Endodermal cell (in vitro differentiated cells): ENCODE results near the gene STX10. TPM values are rescaled to one million over a fixed set of nuclear protein-coding genes. Genes with fewer than 3 reads are reported as not detected.

Experiments used
- DNase-seq: peaks from one replicate; pipeline ENCODE4 v3.0.0-alpha.2; 2017
- H3K27ac ChIP-seq: 2 replicates; pipeline ENCODE4 v1.5.1; 2013; ENCODE audit warnings: mild to moderate bottlenecking, low read depth, low read length, moderate library complexity
- H3K27me3 ChIP-seq: 2 replicates; pipeline ENCODE4 v1.6.1; 2013; ENCODE audit warnings: mild to moderate bottlenecking, low read length, moderate library complexity; ENCODE audit not compliant: insufficient read depth, control insufficient read depth, poor library complexity, severe bottlenecking
- H3K36me3 ChIP-seq: 2 replicates; pipeline ENCODE4 v1.7.0; 2013; ENCODE audit warnings: mild to moderate bottlenecking, low read length, moderate library complexity; ENCODE audit not compliant: control insufficient read depth, insufficient read depth
- H3K4me1 ChIP-seq: one replicate; pipeline ENCODE4 v1.7.0; 2013; ENCODE audit warnings: low read length; ENCODE audit not compliant: control insufficient read depth, insufficient read depth
- H3K4me3 ChIP-seq: 2 replicates; pipeline ENCODE4 v1.5.1; 2013; ENCODE audit warnings: mild to moderate bottlenecking, low read length, moderate library complexity
- H3K9ac ChIP-seq: 2 replicates; pipeline ENCODE4 v1.6.1; 2013; ENCODE audit warnings: mild to moderate bottlenecking, low read length, moderate library complexity; ENCODE audit not compliant: poor library complexity, severe bottlenecking; ENCODE audit errors: extremely low read depth
- H3K9me3 ChIP-seq: 2 replicates; pipeline ENCODE4 v1.6.1; 2013; ENCODE audit warnings: mild to moderate bottlenecking, low read length, moderate library complexity; ENCODE audit not compliant: control insufficient read depth
- H3K27ac Mint-ChIP-seq: 2 replicates; pipeline ENCODE4 v1.8.0; 2020; ENCODE audit warnings: mixed read lengths
- H3K27me3 Mint-ChIP-seq: 2 replicates; pipeline ENCODE4 v1.8.0; 2021; ENCODE audit warnings: mild to moderate bottlenecking, mixed read lengths; ENCODE audit not compliant: insufficient read depth
- H3K36me3 Mint-ChIP-seq: 2 replicates; pipeline ENCODE4 v1.8.0; 2020; ENCODE audit warnings: low read depth, mixed read lengths
- H3K4me1 Mint-ChIP-seq: 2 replicates; pipeline ENCODE4 v1.8.0; 2020; ENCODE audit warnings: mixed read lengths
- H3K4me3 Mint-ChIP-seq: 2 replicates; pipeline ENCODE4 v1.8.0; 2020; ENCODE audit warnings: mild to moderate bottlenecking, moderate library complexity, mixed read lengths
- H3K9me3 Mint-ChIP-seq: 2 replicates; pipeline ENCODE4 v1.8.0; 2020; ENCODE audit warnings: mild to moderate bottlenecking, mixed read lengths
- CTCF ChIP-seq: fragments of 200-600 bp; sonication (generic); conservative IDR thresholded peaks from 2 replicates; pipeline ENCODE4 v1.5.0; 2021; ENCODE audit warnings: antibody characterized with exemption, mild to moderate bottlenecking
- WGBS, 2 experiments: methylation state at CpG; one replicate each; pipeline versions ENCODE4 v1.1.5 to v1.1.7; 2013; ENCODE audit warnings: missing lambda C conversion rate in 2 of 2, mixed read lengths in 1 of 2; ENCODE audit not compliant: insufficient coverage in 1 of 2, insufficient read length in 1 of 2; 5-methylcytosine and 5-hydroxymethylcytosine counted together
- total RNA-seq, 2 donors: library from RNA; stranded (reverse); fragmentation: NEBNext Ultra II Directional in 1 of 2; extraction: Animal tissue kit (Norgen Biotek cat#: 25700) in 1 of 2; gene quantifications; 2 replicates in 1 of 2; 3 replicates in 1 of 2; pipeline ENCODE4 v1.2.1, GENCODE V29; 2021

STX10 gene
- total RNA-seq, 2 donors from 2014 or later = 30.8 to 34.8 TPM

DNA sequence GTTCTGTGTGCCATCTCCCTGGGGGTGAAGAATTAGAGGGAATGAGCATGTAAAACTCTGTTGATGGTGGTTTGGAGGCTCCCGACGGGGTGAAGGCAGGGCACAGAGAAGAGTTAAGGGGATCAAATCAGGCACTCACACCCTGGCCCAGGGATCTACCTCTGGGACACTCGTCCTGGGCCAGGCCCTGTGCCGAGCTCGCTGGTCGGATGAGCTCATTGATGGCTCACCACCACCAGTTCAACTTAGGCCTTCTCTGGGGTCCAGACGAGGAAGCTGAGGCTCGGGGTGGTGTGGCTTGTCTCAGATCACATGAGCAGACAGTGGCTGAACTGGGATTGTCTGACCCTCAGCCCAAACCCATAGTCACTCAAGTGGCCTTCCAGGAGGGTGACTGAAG lies 30.5 kb downstream of the STX10 start:
- H3K27me3 ChIP-seq = no peaks in the 10 kb centered on the region
- H3K36me3 Mint-ChIP-seq = peaks cover 29% of the 10 kb centered on the region
- H3K9me3 ChIP-seq = no peaks in the 10 kb centered on the region
- H3K4me1 Mint-ChIP-seq = peaks cover 54% of the 10 kb centered on the region
- WGBS, 2 experiments = 86 to 93% methylated on average over 6 to 8 of the region's 8 CpGs
- peak; percentile 45 for DNase-seq
- H3K9me3 Mint-ChIP-seq = no peaks in the 10 kb centered on the region
- peak overlapping the region; percentile 51 for H3K9ac ChIP-seq
- peak overlapping the region; percentile 96 for H3K4me3 Mint-ChIP-seq
- peak overlapping the region; percentile 89 for H3K4me3 ChIP-seq
- H3K4me1 ChIP-seq = peaks cover 25% of the 10 kb centered on the region
- H3K27ac Mint-ChIP-seq = peak overlapping the region; percentile 79
- H3K36me3 ChIP-seq = peaks cover 44% of the 10 kb centered on the region
- H3K27me3 Mint-ChIP-seq = no peaks in the 10 kb centered on the region
- TF ChIP-seq CTCF = no peak
- no peak overlapping the region for H3K27ac ChIP-seq

- Mint-ChIP-seq H3K27me3 (no peaks in the 10 kb centered on the region), H3K27ac (peak overlapping the region; percentile 79), H3K9me3 (no peaks in the 10 kb centered on the region), H3K36me3 (peaks cover 29% of the 10 kb centered on the region), H3K4me1 (peaks cover 54% of the 10 kb centered on the region), H3K4me3 (peak overlapping the region; percentile 96)
- Histone ChIP-seq H3K36me3 (peaks cover 46% of the 10 kb centered on the region), H3K9me3 (no peaks in the 10 kb centered on the region), H3K9ac (peak overlapping the region; percentile 84), H3K4me1 (peaks cover 23% of the 10 kb centered on the region), H3K27me3 (no peaks in the 10 kb centered on the region), H3K4me3 (peak overlapping the region; percentile 89), H3K27ac (peak overlapping the region; percentile 78)
- peak; percentile 96 for DNase-seq
- WGBS, 2 experiments = 0% methylated on average over 7 to 55 of the region's 57 CpGs
- no peak for TF ChIP-seq CTCF
Measured at GRCh38 chr19:13118424-13119193, 31.6 kb downstream of the STX10 start.

GRCh38 chr19:13117772-13118423 lies 32.3 kb downstream of the STX10 start, which contains the start of gene NACC1:
Gene NACC1 (plus strand): TSS chr19:13118264. CDS start chr19:13135208, 16,944 bp downstream.
- TF ChIP-seq CTCF = no peak
- Mint-ChIP-seq H3K9me3 (no peaks in the 10 kb centered on the region), H3K4me1 (peaks cover 49% of the 10 kb centered on the region), H3K27ac (peak within 1 kb of the TSS; percentile 99), H3K36me3 (peaks cover 23% of the 10 kb centered on the region), H3K27me3 (no peaks in the 10 kb centered on the region), H3K4me3 (peak within 1 kb of the TSS; percentile 96)
- Histone ChIP-seq H3K9ac (peak within 1 kb of the TSS; percentile 84), H3K4me1 (peaks cover 21% of the 10 kb centered on the region), H3K4me3 (peak within 1 kb of the TSS; percentile 96), H3K9me3 (no peaks in the 10 kb centered on the region), H3K27me3 (no peaks in the 10 kb centered on the region), H3K36me3 (peaks cover 39% of the 10 kb centered on the region), H3K27ac (peak within 1 kb of the TSS; percentile 78)
- 8 to 15% methylated on average over 26 to 65 of the region's 65 CpGs for WGBS, 2 experiments
- DNase-seq = peak; percentile 95
